Measurements from ENCODE around the gene NEURL1.

Gene NEURL1

DNA sequence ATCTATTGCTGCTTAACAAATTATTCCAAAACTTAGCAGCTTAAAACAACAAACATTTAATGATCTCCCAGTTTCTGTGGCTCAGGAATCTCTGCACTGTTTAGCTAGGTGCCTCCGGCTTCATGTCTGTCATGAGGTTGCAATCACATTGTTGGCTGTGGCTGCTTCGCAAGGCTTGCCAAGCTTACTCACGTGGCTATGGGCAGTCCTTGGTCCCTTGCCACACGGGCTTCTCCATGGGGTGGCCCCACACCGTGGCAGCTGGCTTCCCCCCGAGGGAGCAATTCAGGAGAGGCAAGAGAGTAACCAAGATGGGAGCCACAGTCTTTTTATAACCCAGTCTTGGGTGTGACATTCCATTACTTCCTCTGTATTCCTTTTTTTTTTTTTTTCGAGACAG lies 67.4 kb downstream of the NEURL1 start:
- no peak overlapping the region for H3K4me3 ChIP-seq (ENCODE audit: insufficient read depth, low read length, poor library complexity, severe bottlenecking)
- no peaks in the 10 kb centered on the region for H3K27me3 ChIP-seq (ENCODE audit: low read length)
- no peaks in the 10 kb centered on the region for H3K79me2 ChIP-seq (ENCODE audit: insufficient read depth, low read length)
- no peaks in the 10 kb centered on the region for H3K9me2 ChIP-seq (replicated peaks; ENCODE audit: insufficient read depth, low read length)
- TF ChIP-seq EZH2phosphoT487 (conservative IDR thresholded peaks at IDR 0.05; ENCODE audit: low read length) = no peak
- TF ChIP-seq, protein P1, sequence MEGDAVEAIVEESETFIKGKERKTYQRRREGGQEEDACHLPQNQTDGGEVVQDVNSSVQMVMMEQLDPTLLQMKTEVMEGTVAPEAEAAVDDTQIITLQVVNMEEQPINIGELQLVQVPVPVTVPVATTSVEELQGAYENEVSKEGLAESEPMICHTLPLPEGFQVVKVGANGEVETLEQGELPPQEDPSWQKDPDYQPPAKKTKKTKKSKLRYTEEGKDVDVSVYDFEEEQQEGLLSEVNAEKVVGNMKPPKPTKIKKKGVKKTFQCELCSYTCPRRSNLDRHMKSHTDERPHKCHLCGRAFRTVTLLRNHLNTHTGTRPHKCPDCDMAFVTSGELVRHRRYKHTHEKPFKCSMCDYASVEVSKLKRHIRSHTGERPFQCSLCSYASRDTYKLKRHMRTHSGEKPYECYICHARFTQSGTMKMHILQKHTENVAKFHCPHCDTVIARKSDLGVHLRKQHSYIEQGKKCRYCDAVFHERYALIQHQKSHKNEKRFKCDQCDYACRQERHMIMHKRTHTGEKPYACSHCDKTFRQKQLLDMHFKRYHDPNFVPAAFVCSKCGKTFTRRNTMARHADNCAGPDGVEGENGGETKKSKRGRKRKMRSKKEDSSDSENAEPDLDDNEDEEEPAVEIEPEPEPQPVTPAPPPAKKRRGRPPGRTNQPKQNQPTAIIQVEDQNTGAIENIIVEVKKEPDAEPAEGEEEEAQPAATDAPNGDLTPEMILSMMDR (IDR thresholded peaks at IDR 0.05; ENCODE audit: insufficient read depth, low read length, poor library complexity, severe bottlenecking) = no peak
- H3K36me3 ChIP-seq (ENCODE audit: low read length) = no peaks in the 10 kb centered on the region
- H3K9ac ChIP-seq (ENCODE audit: low read length) = no peak overlapping the region
- no peaks in the 10 kb centered on the region for H4K20me1 ChIP-seq (ENCODE audit: low read depth, low read length)
- no peak overlapping the region for H2AFZ ChIP-seq (ENCODE audit: low read depth, low read length, severe bottlenecking)
- no peak overlapping the region for H3K27ac ChIP-seq (ENCODE audit: low read depth, low read length)
- no peaks in the 10 kb centered on the region for H3F3A ChIP-seq (ENCODE audit: insufficient read depth)
- H3K4me2 ChIP-seq (ENCODE audit: low read depth, low read length, poor library complexity, severe bottlenecking) = no peak overlapping the region
- H3K9me3 ChIP-seq (ENCODE audit: insufficient read depth, low read length) = no peaks in the 10 kb centered on the region

DNA sequence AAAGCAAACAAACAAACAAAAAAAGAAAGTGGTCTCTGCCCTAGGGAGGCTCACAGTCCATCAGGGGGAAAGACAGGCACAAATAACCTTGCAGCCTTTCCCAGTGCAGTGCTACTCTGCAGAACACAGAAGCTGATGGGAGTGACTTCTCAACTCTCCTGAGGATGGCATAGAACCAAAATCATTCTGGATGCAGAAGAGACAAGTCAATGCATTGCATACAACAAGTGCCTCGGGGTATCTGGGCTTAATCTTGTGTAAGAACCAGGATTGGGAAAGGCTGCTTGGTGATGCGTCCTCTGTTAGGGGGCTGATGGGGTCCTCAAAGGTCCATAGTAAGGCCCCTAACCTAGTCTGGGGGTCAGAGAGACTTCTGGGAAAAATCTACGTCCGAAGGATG lies 68.9 kb downstream of the NEURL1 start:
- TF ChIP-seq, protein P1 (IDR thresholded peaks at IDR 0.05; ENCODE audit: insufficient read depth, low read length, poor library complexity, severe bottlenecking) = no peak
- TF ChIP-seq EZH2phosphoT487 (conservative IDR thresholded peaks at IDR 0.05; ENCODE audit: low read length) = no peak
- Histone ChIP-seq H3K36me3 (ENCODE audit: low read length) (no peaks in the 10 kb centered on the region), H3K4me3 (ENCODE audit: insufficient read depth, low read length, poor library complexity, severe bottlenecking) (no peak overlapping the region), H3K79me2 (ENCODE audit: insufficient read depth, low read length) (no peaks in the 10 kb centered on the region), H3K9ac (ENCODE audit: low read length) (no peak overlapping the region), H3K9me3 (ENCODE audit: insufficient read depth, low read length) (no peaks in the 10 kb centered on the region), H3K27ac (ENCODE audit: low read depth, low read length) (no peak overlapping the region), H3K27me3 (ENCODE audit: low read length) (no peaks in the 10 kb centered on the region), H3F3A (ENCODE audit: insufficient read depth) (no peaks in the 10 kb centered on the region), H3K9me2 (replicated peaks; ENCODE audit: insufficient read depth, low read length) (no peaks in the 10 kb centered on the region), H3K4me2 (ENCODE audit: low read depth, low read length, poor library complexity, severe bottlenecking) (no peak overlapping the region), H2AFZ (ENCODE audit: low read depth, low read length, severe bottlenecking) (no peak overlapping the region), H4K20me1 (ENCODE audit: low read depth, low read length) (no peaks in the 10 kb centered on the region)

DNA sequence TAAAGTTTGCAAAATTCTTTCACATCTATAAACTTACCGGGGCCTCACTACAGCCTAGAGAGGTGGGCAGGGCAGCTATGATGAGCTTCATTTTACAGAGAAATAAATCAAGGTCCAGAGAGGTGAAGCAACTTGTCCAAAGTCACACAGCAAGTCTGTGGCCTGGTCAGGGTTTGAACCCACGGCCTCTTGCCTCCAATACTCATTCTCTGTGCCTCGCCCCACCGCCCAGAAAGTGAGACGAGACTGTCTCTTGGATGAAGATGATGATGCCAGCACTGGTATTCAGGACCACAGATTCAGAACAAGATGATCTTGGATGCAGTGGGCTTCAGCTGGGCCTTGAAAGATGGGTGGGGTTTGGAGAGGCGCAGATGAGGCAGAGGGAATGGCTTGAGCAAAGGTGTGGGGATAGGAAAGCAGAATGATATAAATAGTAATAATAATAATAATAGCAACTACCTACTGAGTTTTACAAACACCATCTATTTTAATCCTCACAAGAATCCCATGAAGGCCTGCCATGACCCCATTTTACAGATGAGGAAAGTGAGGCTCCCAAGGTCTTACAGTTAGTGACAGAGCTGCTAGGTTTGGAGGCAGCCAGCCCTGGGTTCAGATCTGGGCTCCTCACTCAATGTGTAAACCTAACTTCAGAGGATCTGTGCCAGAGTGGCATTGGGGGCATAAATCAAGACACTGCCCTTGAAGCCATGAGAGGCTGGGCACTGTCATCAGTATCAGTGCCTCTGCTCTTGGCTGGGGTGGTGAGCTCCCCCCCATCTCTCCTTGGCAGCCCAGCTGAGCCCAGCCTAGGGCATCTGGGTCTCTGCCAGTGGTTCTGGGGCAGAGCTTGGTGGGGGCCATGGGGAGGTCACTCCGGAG lies 70.0 kb downstream of the NEURL1 start:
- Histone ChIP-seq H3K9ac (ENCODE audit: low read length) (no peak overlapping the region), H3K79me2 (ENCODE audit: insufficient read depth, low read length) (no peaks in the 10 kb centered on the region), H3K27me3 (ENCODE audit: low read length) (no peaks in the 10 kb centered on the region), H3K9me3 (ENCODE audit: insufficient read depth, low read length) (no peaks in the 10 kb centered on the region), H3K27ac (ENCODE audit: low read depth, low read length) (no peak overlapping the region), H4K20me1 (ENCODE audit: low read depth, low read length) (no peaks in the 10 kb centered on the region), H3K36me3 (ENCODE audit: low read length) (no peaks in the 10 kb centered on the region), H3F3A (ENCODE audit: insufficient read depth) (no peaks in the 10 kb centered on the region), H2AFZ (ENCODE audit: low read depth, low read length, severe bottlenecking) (no peak overlapping the region), H3K4me3 (ENCODE audit: insufficient read depth, low read length, poor library complexity, severe bottlenecking) (no peak overlapping the region), H3K4me2 (ENCODE audit: low read depth, low read length, poor library complexity, severe bottlenecking) (no peak overlapping the region), H3K9me2 (replicated peaks; ENCODE audit: insufficient read depth, low read length) (no peaks in the 10 kb centered on the region)
- TF ChIP-seq, protein P1 (IDR thresholded peaks at IDR 0.05; ENCODE audit: insufficient read depth, low read length, poor library complexity, severe bottlenecking) = no peak
- no peak for TF ChIP-seq EZH2phosphoT487 (conservative IDR thresholded peaks at IDR 0.05; ENCODE audit: low read length)
